Measurements from ENCODE around the gene TMCO6.

TMCO6 gene

DNA sequence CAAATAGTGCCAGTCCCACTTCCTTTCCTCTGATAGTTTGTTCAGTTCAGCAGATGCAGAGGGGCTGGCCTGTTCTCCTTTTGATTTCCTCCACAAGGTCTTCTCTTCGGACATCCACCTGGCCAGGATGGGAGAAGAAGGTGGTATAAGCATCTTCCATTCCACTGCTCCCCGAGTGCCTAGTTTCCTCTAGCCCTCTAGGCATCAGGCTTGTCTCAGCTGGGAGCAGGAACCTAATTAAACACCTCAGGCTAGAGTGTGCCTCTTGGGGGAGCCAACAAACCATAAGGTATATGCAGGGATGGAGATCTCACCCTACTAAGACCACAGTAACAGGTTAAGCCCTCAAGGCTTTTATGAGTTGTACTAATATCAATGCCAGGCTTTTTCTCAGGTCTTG lies 35.0 kb downstream of the TMCO6 start:
- no peak for DNase-seq

DNA sequence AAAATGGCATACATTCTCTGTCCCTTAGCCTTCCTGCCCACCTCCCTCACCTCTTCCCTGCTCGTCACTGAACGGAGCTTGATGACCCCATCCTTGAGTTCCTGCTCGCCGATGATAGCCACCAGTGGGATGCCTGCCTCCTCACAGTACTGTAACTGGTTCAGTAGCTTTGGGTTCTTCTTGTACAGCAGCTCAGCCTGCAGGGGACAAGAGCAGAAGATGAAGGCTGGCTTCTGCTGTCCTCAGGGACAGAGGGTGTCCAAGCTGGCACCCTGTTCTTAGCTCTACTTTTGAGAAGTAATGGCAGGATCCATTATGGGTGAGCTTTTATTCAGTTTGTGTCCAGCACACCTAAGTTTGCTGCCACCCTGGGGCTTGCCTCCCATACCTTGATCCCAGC lies 35.4 kb downstream of the TMCO6 start:
- no peak for DNase-seq

DNA sequence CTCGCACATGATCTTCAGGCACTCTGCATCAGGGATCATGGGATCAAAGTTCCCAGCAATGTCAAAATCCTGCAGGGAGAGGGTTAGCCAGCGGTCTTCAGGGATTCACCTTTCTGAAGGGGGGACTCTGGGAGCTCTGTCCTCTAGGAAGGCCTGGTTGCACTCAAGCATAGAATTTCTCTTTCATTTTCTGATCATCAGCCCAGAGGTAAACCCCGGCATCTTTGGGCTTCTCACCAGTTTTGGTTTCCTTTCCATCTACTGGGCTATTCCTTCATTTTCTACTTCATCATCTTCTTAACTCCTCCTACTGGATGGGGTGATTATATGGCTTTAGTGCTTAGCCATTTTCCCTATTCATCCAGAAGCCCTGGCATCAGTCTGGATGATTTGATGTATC lies 38.7 kb downstream of the TMCO6 start:
- no peak for DNase-seq

DNA sequence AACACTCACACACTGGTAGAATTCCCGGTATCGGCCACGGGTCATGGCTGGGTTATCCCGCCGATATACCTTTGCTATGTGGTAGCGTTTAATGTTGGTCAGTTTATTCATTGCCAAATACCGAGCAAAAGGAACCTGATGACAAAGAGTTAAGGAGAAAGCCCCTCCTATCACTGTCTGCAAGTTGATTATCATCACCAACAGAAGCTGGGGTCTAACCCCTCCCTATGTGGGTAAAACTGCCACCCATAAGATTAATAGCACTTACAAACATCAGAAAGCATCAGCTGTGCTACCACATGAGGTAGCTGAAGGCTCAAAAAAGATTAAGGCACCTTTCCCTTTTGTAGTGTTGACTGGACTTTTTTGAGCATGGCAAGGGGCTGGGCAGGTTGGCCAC lies 39.7 kb downstream of the TMCO6 start:
- no peak for DNase-seq

DNA sequence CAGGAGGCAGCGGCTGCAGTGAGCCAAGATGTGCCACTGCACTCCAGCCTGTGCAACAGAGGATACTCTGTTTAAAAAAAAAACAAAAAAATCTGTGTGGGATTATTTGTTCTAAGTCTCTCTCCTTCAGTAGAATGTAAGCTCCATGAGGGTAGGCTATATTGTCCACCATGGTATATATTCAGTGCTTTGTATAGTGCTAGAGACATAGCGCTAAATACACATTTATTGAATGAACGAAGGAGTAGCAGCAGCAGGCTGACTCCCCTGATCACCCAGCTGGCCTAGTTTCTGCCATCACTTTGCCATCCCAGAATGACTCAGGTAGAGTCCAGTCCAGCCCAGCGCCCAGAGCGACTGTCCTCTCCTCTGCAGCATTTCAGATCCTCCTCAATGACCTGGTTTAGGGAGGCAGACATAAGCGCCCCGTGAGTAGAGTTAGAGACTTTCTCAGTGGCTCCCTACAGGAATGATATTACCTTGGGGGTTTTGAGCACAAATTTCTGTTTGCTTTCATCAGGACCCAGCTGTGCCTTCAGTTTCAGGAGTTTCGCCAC lies 51.2 kb downstream of the TMCO6 start:
- no peak for DNase-seq

DNA sequence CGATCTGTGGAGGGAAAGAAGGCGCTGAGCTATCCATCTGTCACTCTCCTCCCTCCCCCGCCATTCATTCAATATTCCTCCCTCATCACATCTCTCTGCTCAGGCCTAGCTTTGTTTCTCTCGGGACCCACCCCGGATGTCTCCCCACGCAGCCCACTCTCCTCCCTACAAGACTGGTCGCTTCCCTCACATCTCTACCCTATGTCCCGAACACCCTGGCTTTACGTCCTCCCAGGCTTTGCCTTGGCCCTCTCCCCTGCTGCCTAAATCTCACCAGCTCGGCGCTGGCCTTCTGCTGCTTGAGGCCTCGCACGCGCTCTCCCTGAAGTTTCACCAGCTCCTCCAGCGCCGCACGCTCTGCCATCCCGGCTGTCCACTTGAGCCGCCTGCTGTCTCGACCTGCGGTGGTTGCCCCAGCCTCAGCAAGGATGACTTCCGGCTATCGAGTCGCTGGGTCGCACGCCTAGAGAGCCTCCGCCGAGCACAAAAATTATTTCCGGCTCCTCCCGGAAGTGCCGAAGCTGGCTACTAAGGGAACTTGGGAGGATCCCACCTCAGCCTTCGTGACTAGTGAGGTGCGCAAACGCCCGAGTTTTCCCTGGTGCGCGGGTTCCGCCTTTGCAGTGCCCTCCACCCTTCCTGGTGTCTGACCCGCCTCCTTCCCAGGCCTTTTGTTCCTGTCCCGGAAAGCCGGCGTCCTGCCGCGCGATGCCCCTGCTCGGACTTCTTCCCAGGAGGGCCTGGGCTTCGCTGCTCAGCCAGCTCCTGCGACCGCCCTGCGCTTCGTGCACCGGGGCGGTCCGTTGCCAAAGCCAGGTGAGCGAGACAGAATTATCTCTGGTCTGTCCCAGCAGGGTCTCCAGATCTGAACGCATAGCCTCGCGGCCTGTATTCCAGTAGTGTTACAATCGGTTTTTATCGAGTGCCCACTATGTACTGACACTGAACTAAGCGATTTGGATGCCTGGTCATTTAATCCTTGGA lies 52.0 kb downstream of the TMCO6 start, which contains the start of the genes HARS1 and HARS2:
TSS of gene HARS1 (minus strand) at position 430 of the 984 bp plus-strand sequence. CDS start at position 364, 66 bp downstream.
TSS of gene HARS2 (plus strand) at position 515 of the 984 bp plus-strand sequence. CDS start at position 709, 194 bp downstream.
- peak; percentile 76 for DNase-seq

DNA sequence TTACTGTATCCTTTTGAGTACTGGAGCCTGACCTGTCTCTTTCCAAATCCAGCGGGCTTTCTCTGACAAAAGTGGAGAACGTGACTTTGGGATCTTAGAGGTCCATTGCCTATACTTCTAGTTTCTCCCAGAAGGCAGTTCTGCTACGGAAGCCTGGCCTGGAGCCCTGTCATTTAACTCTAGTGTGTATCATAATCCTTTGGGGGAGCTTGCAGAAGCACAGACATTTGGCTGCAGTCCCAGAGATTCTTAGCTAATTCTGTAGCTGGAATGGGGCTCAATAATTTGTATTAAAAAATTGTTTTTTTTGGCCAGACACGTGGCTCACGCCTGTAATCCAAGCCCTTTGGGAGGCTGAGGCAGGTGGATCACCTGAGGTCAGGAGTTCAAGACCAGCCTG lies 55.0 kb downstream of the TMCO6 start:
- no peak for DNase-seq
